CD4-positive, alpha-beta T cell treated with Interleukin-15 for 4 hours (primary cell): Measurements from ENCODE around the gene TSHB.
A peak's percentile ranks its signal among the peaks of the same experiment; 100 is the strongest.
"Not testable (repeated sequence)": the region's sequence is repeated elsewhere in the genome, so short reads cannot be mapped to it uniquely, and the experiment has no call there.

ENCODE experiments used
- DNase-seq: peaks from one replicate; pipeline ENCODE4 v3.0.0-alpha.2; 2020; ENCODE audit warnings: low spot score

The TSHB gene

DNA sequence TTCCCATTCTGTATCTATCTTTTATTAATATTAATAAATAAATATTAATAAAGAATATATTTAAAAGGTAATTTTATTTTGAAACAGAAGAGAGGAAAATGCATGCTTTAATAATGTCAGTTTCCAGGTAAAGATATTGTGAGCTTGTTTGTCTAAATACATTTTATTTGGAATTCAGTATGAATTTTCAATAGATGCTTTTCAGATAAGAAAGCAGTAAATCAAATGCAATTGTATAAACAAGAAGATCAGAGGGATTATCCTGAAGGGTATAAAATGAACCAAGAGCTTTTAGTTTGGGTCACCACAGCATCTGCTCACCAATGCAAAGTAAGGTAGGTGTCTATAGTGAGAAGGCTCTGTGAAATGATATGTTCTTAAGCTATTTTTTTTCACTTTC, at the start of gene TSHB:
TSS of gene TSHB (plus strand) at position 301 of the 400 bp plus-strand sequence. CDS start 3,537 bp downstream, outside the sequence.
- DNase-seq: no peak

DNA sequence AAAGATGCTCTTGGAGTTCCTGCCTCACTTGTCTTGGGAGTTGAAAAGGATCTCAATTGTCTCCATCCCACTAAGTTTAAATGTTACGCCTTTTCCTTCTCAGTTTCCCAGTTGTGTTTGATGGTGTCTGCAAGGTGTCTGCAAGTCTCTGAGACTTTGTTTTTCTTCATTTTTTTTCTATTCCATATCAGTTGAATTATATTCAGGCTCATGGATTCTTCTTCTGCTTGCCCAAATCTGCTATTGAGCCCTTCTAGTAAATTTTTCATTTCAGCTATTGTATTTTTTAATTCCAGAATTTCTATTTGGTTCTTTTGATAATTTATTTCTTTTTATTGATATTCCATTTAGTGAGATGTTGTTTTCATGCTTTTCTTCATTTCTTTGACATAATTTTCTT, 47.4 kb upstream of the TSHB start:
- no peak for DNase-seq

DNA sequence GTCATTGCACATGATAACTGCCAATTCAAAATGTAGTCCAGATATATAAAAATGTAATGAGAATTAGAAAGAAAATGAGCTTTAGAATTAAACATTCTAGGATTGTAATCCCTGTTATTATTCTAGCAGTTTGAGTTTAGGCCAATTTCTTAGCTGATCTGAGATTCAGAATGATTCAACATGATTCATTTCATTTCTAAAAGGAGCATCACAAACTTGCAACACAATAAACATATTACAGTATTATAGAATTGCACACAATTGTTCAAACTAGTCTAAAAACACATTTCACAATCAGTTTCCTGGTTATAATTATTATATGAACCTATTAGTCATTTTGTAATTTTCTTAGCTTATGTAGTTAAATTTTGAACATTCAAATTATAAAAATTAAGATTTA, 43.3 kb upstream of the TSHB start:
- DNase-seq: no peak

DNA sequence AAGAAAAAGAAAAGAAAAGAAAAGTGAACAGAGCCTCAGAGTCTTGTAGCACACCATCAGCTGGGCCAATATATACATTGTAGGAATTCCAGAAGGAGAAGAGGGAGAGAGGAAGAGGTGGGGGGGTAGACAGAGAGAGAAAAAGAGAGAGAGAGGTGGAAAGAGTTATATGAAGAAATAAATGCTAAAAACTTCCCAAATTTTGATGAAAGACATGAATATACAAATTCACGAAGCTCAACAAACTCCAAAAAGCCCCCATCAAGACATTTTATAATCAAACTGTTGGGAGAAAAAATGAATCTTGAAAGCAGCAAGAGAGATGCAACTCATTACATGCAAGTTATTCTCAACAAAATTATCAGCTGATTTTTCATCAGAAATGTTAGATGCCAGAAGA, 41.5 kb upstream of the TSHB start:
- DNase-seq: no peak

DNA sequence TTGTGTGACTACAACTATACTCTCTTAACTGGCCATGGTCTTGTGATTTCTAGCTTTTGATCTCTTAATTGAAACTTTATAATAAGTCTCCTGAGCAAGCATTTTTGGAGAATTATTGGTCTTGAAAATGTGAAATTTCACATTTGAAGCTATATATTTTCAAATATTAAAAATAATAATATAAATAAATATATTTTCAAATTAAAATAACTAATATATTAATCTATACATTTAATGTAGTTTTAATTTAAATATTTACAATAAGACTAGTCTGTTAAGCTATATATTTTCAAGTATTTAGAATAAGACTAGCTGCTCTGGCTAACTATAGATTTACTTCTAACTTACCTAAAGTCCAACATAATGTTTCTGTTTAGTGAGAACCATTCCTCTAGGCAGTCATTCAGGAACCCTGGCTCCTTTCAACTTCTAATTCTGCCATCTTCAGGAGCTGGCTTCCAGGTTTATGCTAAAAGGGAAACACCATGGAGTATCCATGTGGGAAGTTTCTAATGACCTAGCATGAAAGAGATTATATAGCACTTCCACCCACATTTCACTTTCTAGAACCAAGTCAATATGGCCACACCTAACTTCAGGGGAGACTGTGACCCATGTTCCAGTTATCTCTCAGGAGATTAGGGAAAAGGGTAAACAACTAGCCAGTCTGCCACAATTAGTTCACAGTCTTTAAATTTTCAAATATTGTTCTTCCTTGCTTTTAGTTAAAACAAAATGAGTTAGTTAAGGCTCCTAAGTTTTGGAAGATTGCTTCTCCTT, 31.9 kb upstream of the TSHB start:
- DNase-seq: no peak

DNA sequence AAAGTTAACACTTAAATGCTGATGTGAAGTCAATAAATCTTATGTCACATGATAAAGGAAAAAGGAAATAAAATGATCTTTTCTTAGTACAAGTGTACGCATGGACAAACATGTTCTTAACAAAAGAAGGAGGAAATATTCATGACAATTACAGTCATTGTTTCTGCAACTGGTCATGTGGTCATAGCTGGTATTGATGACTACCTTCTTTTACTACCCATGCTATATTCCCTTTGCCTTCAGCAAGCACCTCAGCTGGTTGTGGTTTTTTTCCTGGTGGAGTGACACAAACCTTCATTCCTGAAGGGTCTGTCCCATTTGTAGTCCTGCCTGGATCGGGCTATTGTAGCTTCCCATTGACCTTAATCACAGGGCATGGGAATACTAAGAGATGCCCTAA, 23.4 kb upstream of the TSHB start:
- DNase-seq: no peak

DNA sequence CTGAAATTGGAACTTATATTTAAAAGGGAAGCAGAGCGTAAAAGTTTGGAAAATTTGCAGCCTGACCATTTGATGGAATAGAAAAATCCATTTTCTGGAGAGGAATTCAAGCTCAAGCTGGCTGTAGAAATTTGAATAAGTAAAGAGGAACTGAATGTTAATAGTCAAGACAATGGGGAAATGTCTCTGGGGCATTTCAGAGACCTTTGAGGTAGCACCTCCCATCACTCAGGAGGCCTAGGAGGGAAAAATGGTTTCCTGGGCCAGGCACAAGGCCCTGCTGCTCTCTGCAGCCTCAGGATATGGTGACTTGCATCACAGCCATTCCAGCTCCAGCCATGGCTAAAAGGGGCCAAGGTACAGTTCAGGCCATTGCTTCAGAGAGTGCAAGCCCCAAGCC, 17.6 kb upstream of the TSHB start:
- DNase-seq: no peak

DNA sequence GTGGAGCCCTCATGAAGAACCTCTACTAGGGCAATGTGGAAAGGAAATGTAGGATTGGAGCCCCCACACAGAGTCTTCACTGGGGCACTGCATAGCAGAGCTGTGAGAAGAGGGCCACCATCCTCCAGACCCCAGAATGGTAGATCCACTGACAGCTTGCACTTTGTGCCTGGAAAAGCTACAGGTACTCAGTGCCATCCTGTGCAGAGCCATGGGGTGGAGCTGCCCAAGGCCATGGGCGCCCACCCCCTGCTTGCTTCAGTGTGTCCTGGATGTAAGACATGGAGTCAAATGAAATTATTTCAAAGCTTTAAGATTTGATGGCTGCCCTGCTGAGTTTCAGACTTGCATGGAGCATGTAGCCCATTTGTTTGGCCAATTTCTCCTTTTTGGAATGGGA, 17.2 kb upstream of the TSHB start:
- DNase-seq: no peak

DNA sequence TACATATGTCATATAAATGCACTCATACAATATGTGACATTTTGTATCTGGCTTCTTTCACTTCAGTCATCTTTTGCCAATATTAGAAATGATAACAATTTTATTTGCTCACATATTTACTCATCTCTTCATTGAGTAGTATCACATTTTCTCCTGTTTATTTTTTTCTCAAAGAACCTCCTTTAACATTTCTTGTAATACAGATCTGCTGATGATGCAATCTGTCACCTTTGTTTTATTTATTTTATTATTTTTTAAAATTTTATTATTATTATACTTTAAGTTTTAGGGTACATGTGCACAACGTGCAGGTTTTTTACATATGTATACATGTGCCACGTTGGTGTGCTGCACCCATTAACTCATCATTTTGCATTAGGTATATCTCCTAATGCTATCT, 15.8 kb upstream of the TSHB start:
- DNase-seq: no peak

DNA sequence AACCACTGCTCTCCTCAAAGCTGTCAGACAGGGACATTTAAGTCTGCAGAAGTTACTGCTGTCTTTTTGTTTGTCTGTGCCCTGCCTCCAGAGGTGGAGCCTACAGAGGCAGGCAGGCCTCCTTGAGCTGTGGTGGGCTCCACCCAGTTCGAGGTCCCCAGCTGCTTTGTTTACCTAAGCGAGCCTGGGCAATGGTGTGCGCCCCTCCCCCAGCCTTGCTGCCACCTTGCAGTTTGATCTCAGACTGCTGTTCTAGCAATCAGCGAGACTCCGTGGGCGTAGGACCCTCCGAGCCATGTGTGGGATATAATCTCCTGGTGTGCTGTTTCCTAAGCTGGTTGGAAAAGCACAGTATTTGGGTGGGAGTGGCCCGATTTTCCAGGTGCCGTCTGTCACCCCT, 10.1 kb upstream of the TSHB start:
- DNase-seq: not testable (repeated sequence)

DNA sequence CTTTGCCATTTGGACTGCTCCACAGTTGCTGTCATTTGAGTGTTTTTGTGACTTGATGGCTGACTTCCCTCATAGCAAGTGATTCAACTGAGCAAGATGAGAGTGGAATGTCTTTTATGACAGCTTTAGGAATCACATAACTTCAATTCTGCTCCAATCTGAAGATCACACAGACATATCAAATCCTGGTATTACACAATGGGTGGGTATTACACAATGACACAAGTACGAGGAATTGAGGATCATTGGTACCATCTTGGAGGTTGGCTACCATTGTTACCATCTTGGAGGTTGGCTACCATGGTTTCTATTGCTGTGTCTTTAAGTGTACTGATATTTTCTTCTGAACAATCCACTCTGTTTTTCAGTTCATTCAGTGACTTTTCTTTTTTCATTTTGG, 8.5 kb upstream of the TSHB start:
- DNase-seq: no peak

DNA sequence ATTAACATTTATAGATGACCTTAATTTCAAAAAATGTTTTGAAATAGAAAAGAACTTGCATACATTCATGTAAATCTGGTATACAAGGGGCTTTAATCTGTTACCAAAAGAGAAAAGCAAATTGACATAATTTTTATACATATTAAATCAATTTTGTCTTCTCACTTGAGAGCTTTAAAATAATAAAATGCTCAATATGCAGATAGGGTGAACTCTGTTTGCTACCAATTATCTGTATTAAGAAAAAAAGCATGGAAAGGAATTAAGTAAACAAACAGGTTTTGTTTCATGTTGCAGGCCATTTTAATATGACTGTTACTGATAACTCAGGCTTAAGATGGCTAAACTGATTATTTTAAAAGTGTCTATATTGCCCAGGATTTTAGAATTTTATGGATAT, 6.0 kb upstream of the TSHB start:
- DNase-seq: no peak

DNA sequence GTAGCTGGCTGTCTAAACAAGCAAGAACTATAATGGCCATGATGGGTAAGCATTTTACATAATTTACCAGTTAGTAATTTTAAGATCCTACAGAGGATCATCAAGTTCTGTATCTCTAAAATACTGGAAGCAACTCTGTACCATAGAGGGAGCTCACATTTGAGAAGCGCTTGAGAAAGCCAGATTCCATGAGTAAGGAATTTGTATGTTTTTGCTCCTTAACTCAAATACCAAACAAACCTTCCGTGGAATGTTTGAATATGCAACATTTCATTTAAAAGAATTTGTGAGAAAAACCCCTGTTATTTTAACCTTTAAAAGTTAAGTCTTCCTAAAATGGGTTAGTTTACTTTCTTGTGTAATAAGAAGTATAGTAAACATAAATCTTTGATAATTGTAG, 2.0 kb downstream of the TSHB start:
- DNase-seq: no peak

DNA sequence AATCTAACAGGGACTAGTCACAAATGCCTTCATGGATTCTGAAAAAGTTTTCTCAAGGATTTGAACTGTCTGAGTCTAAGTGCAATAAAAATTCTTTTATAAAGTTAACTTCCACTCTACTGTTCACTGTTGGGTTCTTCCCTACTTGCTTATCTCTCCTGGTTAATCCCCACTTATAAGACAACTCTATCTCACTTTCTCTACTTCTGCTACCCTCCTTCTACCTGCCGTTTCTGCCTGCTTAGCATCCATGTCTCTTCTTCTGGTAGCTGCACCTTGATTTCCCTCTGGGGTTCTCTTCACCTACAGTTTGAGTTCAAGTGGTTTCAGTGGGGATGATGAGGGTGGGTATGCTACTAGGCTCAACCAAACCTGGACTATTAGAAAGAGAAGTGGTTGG, 6.0 kb downstream of the TSHB start:
- no peak for DNase-seq

DNA sequence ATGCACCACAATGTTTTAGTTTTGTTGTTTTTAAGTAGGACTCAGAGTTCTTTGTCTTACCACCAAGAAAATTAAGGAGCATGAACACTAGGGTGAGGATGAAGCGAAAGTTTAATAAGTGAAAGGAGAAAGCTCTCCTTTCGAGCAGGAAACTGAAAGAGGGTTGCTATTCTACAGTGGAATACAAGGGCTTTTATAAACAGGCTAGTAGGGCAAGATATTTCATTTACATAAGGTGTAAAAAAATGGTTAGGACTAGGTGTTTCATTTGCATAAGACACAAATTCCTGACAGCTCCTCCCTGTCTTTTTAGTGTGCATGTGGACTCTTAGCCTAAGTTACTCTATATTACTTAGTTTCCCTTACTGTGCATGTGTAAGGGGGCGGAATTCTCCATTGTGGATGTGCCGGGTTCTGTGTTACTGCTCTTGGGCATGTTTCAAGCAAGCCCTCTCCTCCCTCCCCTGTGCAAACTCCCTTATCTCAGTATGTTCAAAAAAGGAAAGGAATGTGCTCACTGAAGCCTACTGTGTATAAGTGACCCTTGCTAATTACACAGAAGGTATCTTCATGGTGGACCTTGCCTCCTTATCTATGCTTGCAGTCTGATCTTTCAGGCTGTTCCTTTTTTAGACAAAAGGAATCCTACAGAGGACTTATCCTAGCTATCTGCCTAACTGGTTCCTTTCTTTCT, 7.3 kb downstream of the TSHB start:
- no peak for DNase-seq

DNA sequence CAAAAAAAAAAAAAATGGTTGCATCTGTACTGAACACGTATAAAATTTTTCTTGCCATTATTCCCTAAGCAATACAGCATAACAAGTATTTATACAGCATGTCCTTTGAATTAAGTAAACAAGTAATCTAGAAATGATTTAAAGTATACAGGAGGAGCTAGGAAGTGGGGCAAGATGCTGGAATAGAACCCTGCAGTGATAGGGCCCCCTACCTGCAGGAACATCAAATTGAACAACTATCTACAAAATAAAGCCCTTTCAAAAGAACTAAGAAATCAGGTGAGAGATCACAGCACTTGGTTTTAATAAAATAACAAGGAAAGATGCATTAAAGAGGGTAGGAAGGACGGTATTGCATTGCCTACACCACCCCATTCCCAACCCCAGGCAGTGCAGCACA, 10.9 kb downstream of the TSHB start:
- no peak for DNase-seq

DNA sequence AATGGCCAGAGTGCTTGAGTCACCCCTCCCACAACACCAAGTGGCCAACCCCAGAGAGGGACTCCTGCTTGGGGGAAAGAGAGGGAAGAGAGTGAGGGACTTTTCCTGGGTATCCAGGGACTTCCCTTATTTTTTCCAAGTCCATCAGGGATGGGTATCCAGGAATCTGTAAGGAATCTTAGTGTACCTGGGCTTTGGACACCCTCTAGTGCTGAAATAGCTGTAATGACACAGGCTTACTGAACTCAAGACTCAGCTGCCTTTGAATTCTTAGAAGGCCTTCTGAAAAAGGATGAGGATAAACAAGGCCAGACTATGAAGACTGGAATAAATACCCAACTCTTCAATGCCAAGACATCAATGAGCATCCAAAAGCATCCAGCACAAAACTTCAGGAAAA, 12.0 kb downstream of the TSHB start:
- no peak for DNase-seq

DNA sequence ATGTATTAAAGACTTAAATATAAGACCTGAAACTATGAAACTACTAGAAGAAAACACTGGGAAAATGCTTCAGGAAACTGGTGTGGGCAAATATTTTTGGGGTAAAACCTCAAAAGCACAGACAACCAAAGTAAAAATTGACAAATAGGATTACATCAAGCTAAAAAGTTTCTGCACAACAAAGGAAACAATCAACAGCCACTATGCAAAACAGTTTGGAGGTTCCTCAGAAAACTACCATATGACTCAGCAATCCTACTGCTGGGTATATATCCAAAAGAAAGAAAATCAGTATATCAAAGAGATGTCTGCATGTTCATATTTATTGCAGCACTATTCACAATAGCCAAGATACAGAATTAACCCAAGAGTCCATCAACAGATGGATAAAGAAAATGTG, 17.1 kb downstream of the TSHB start:
- no peak for DNase-seq

DNA sequence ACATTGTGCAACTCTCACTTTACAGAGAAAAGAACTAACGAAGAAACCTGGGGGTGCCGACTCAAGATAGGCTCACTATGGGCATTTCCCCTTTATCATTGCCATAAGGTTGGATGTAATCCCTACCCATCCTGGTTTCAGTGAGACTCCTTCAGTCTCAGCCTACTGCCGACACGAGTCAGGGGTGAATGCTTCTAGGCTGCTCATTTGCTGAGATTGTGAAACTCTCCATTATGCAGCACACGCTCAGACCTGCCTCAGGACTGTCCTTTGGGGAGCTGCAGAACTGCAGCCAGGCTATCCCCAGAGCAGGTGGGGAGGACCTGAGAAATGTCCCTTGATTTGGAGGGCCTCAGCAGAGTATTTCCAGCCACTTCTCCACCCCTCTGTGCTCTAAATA, 22.2 kb downstream of the TSHB start:
- DNase-seq: no peak

DNA sequence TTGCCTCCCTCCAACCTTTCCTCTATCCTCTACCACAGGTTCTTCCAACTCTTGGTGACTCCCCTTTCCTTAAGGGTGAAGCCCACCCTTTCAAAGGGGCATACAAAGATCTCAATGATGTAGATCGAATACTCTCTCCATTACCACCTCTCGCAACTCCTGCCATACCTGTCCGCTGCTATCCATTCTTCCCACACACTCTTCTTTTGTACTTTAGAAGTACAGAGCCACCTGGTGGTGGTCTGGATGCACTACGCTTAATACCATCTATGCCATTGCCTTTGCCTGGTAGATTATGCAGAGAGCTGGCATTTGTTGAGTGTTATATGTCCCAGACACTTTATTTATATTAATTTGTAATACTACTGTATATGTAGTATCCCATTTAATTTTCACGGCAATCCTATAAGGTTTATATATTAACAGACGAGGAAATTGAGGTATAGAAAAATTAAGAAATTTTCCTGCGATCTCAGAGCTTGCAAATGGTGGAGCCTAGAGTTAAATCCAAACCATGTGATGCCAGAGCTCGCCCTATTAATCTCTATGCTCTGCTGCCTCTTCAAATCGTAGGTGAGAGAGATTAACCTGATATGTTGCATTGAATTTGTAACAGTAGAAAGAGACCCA, 22.9 kb downstream of the TSHB start:
- DNase-seq: peak; percentile 64

DNA sequence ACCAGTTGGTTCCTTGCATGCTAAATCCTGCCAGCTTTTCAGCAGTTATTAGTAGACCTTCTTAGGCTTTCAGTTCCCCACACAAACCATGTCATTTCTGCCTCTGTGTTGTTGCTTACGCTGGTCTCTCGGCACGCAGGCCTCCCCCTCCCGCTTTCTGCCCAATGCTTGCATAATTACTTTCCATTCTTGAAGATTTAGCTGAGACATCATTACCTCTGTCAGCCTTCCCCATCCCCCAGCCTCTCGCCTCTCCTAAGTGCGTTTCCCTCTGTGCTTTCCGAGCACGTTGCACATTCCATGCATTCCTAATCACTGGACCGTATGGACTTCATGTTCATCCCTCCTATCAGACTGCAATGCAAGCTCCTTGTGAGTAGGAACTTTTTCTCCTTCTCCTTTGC, 26.8 kb downstream of the TSHB start:
- DNase-seq: no peak

DNA sequence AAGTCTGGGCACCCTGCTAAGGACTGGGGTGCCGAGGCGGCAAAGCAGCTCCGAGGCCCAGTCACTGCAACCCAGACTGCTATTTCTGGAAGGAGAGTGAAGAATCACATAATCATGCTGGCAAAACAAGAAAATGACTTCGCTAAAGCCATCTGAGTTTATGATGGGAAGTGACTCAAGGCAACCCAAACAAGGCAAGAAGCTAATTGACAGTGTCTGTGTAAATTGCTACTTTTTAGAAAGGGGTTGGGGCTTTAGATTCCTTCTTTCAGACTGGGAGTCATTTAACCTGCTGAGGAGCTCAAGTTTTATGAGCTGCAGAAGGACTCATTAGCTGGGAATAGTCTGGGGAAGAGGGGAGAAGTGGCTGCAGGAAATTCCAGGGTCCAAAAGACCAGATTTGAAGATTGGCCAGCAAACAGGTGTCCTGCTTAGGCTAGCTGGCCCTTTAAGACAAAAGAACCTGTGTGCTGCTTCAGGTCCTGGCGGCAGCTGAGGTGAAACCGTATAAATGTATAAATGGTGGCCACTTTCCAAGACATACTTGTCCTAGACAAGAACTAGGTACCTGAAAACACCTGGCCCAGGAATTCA, 28.1 kb downstream of the TSHB start:
- DNase-seq: no peak

DNA sequence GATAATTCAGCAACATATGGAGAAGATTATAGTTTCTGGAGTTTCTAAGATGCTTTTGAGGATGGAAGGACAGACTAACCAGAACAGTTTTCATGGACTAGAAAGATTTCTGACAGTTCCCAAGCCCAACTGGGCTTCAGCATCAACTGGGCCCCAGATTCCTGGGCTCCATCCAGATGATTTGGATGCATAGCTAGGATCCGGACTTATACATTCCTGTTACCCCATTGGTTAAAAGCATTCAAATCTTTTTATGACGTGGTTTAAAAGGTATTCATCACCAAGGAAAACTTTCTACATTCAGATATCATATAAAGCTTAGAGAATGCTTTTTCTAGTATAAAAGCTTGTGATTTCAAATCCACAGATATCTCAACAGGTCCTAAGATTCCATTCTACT, 29.7 kb downstream of the TSHB start:
- DNase-seq: no peak
